GM19025 (cell line): ENCODE data around the gene DGCR8.
"Not testable (repeated sequence)": the region's sequence is repeated elsewhere in the genome, so short reads cannot be mapped to it uniquely, and the experiment has no call there.

Source experiments
- ATAC-seq: cut with Tn5 transposase; IDR thresholded peaks from one replicate; pipeline ENCODE4 v1.9.1; 2021; ENCODE audit warnings: mild to moderate bottlenecking, low read depth, moderate library complexity; ENCODE audit not compliant: unreplicated experiment

Gene DGCR8

DNA sequence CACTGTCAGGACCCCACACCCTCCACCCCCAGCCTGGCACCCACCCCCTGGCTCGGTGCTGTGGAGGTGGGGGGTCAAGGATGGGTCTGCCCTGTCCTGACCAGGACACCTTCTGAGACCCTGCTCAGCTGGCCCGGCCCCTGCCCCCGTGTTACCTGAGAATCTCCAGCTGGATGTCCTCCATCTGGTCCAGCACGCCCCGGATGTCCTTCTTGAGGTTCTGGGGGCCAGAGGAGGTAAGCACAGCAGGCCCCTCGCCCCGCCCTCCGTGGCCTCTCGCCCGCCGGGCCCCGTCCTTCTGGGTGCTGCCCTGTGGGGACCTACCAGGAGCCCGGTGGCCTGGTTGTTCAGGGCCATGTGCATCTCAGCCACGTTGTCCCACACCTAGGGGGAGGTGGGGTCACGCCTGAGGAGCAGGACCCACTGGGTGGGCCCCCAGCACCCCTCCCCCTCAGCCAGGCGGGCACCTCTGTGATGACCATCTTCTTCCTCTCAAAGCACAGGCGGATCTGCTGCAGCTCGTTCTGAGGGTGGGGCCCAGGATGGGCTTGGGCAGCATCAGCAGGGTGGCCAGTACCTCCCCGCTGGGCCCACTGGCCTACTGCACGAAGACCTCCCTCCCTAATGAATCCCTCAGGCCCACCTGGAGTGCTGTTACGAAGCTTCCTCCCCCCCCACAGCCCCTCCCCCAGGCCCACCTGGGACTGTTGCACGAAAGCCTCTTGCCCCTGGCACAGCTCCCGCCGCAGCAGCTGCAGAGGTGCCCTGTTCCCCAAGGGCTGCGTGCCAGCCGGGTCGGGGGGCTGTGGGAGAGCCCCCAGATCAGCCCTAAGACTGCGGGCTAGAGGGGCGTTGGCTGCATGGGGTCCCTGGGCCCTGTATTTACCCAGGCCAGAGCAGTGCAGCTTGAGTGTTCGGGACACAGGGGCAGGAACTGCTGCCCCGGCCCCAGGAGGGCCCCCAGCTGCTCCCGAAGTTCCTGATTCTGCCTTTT is 69.5 kb downstream of the DGCR8 start:
- ATAC-seq: no peak

DNA sequence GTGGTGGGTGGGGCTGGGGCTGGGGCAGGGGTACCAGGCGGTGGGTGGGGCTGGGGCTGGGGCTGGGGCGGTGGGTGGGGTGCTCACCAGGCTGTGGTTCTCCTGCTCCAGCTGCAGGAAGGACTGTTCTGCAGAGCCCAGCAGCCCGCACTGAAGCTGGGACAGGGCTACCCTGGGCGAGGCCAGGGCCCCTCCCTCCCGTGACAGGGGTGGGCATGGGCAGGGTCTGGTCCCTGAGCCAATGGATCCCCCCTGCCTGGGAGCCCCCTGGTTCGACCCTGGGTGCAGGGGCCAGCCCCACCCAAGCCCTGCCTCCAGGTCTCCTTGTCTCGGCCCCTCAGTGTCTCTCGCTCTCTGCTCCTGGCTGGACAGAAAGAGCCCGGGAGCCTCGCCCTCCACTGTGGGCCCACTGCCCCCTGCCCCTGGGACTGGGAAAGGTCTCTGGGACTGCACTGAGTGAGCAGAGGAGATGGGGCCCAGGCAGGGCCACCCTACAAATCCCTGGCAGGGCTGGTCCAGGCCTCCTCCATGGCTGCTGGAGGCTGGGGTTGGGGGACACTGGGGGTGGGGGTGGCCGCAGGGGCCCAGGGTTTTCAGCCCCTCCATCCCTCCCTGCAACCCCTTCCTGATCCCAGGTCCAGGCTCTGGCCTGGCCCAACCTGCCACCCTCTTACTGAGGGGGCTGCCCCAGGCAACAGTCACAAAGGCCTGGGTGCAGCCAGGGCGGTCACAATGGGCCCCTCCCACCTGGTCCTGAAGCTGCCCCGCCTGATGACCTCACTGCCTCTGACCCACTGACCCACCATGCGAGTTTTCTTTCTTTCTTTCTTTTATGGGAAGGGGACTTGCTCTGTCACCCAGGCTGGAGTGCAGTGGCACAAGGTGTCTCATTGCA is 70.6 kb downstream of the DGCR8 start, which contains the start of gene CCDC188:
CCDC188 (minus strand) TSS at position 675 of the 895 bp plus-strand sequence; CDS start at position 606, 69 bp downstream.
- no peak for ATAC-seq

DNA sequence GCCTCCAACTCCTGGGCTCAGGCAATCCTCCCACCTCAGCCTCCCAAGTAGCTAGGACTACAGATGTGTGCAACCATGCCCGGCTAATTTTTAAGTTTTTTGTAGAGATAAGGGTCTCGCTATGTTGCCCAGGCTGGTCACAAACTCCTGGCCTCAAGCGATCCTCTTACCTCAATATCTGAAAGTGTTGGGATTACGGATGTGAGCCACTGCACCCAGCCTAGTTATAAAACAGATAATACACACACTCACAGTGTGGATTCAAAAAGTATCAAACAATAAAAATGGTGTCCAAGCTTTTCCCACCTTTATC is 71.2 kb downstream of the DGCR8 start:
- no peak for ATAC-seq

DNA sequence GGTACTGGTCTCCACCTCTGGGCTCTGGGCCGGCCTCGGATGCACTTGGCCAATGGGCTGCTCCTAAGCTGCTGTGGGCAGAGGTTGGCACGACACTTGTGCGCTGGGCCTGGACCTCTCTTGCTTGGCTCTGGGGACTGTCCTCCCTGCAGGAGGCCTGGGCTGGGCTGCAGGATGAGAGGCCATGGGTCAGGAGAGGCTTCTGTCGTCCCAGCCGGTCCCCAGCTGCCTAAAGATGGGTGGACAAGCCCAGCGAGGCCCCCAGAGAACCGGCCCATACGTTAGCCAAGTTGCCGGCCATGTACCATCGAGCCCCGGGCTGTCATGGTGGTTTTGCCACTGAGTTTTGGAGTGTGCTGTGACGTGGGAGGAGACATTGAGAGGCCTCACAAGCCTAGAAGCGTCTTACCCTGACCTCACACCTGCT is 72.4 kb downstream of the DGCR8 start:
- no peak for ATAC-seq

DNA sequence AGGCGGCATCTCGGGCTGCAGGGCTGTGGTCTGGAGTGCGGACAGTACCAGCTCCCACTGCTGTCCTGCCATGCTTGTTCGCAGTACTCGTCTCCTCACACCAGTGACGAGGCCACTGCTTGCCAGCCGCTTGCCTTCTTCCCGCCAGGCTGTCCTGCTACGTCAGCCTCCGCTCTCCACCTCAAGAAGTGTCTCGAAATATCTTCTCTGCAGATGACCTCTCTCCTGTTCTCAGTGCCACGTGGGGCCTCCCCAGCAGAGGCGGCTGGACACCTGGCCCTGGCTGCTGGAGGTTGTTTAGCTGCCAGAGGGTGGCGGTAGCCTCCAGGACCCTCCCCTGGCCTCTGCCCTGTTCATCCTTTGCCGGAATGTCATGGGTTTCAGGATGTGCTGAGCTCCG is 73.9 kb downstream of the DGCR8 start:
- ATAC-seq: no peak

DNA sequence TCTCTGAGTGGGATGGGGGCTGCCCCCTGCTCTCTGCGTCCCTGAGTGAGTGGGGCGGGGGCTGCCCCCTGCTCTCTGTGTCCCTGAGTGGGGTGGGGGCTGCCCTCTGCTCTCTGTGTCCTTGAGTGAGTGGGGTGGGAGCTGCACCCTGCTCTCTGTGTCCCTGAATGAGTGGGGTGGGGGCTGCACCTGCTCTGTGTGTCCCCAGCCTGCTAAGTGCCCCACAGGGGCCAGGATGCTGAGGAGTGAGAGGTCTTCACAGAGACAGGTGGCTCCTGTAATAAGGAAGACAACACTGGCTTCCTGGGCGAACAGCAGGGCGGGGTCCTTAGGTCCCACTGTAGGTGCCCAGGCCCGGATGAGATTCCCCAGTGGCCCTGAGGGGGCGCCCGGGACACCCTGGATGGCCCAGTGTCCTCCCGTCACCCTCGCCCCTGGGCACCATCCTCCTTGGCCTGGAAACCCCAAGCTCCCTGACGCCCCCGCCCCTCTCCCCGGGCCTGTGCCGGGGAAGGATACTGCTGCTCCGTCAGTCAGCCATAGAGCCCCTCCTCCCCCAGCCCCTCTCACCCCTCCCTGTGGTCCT is 74.7 kb downstream of the DGCR8 start:
- ATAC-seq: no peak

DNA sequence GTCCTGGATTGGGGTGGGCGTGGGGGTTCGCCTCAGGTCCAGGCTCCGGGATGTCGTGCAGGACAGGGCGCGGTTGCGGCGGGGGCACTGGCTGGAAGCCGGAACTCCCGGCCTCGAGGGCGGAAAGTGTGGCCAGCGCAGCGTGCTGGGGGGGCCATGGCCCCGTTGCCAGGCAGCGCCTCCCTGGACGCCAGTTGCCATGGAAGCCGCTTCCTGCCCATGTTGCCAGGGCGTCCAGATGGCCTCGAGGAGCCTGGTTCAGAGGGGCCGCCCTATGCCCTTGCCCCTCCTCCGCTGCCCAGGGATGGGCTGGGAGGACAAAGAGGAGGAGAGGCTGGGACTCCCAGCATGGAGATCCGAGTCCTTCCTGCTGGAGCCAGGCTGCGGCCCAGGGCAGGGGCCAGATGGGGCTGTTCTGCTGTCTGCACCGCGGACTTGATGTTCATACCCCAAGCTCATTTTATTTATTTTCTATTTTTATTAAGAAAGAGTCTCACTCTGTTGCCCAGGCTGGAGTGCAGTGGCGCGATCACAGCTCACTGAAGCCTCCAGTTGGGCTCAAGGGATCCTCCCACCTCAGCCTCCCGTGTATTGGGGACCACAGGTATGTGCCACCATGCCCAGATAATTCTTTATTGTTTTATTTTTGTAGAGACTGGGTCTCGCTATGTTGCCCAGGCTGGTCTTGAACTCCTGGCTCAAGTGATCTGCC is 75.4 kb downstream of the DGCR8 start:
- ATAC-seq: no peak

DNA sequence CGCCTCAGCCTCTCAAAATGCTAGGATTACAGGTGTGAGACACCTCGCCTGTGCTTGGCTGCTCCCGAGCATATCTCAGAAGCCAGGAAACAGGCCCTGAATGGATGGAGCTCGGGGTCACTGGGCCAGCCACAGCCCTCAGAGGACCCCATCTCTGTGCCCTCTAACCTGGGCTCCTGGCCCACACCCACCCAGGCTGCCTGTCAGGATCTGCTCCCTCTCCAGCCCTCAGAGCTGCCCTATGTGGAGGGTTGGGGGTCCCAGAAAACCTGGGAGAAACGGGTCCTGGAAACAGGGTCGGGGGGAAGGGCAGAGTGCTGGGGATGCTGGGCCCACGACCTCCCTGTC is 76.0 kb downstream of the DGCR8 start:
- no peak for ATAC-seq

DNA sequence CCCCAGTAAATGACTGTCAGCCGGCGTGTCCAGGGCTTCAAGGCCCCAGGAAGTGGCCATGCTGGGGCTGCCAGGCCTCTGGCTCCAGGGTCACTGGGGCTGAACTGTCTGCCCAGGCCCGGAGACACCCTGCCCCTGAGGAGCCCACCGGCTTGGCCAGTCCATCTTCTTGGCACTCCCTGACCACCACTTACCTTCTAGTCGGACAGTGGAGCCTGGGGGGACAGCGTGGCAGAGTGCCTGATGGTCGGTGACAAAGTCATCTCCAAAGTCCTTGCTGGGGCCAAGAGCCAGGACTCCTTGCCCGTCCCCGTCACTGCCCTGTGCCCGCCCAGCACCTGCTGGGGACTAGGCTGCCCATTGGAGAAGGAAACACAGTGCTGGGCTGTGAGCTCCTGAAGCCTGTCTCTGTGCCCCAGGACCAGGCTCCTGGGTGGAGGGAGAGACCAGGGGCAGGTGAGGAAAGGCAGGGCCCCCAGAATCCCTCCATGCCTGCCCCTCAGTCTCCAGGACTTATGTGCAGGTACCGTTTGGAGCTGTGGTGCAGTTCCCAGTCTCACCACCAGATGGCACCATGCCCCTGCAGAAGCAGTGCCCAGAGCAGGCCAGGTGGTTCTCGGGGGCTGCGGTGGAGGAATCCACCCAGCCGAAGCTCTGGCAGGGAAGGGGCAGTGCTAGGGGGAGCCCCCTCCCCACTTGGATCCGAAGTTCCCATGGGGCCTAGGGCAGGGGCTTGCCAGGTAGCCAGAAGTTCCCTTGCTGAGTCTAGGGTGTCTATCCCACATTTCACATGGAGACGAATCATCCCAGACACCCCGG is 76.8 kb downstream of the DGCR8 start:
- ATAC-seq: no peak

DNA sequence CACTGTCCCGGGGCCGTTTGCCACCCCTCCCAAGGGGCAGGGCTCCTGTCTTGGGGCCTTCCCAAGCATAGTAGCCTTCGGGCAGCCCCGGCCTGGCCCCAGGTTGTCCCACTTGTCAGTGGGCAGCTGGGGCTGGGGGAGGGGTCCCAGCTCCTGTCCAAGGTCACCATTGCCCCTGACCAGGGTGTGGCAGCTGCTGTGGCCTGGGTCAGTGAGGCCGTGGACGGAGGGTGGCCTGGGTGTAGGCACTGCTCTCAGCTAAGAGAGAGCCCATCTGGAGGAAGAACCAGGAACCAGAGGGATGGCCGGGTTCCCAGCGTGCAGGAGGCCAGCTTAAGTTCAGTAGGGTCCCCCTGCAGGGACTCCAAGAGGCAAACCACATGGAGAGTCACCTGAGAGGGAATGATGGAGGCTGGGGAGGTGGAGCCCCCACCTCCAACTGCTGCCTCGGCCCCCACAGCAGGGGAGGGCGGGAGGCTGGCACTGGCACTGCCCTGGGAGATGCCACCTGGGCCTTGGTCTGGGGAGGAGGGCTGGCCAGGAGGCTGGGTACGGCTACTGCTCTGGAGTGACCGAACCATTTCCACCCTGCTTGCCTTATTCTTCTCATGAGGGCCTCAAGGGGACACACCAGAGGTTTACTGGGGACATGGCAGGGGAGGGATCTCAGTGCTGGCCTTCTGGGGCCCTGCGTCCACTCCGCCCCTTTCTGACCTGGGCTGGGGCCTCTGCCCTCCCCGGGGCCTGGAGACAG is 77.6 kb downstream of the DGCR8 start:
- no peak for ATAC-seq

DNA sequence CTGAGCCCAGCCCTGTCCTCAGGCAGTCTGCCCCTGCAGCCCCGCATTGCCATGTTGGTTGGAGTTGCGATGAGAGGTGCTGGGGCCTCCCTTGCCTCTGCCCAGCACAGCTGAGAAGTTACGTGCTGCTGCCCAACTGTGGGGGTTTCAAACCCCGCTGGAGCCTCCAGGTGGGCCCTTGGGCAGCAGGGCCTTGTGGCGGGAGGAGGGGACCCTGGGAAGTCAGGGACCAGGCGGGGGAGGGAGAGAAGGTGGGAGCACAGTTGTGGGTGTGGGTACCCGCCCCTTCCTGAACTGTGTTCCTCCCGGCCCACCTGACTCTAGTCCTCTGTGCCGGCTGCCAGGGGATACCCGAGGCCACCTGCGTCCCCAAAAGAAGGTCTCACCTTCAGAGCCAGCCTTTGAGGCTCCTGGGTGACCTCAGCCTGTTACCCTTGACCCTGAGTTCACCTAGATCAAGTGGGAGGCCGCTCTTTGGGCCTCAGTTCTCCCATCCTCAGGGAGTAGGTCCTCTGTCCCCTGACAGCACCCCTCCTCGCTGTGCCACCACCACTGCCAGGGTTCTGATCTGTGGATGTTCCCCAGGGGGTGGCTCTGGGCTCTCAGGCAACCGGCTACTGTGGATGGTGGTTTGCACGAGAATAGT is 78.5 kb downstream of the DGCR8 start:
- ATAC-seq: no peak

DNA sequence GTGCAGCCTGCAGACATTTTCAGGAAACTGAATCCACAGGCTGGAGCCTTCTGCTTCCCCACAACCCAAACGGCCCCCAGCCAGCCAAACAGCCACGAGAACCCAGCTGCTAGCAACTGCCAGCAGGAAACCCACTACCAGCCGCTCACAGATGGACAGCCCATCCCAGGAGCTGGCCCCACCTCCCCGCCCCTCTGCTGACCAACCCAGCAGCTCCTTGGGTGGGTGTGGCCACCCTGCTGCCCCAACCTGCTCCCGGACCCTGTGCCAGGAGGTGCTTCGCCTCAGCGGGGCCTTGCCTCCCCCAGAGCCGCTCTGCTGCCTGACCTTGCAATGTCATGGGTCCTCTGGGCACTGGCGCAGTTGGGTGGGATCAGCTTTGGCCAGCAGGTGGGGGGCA is 79.0 kb downstream of the DGCR8 start:
- no peak for ATAC-seq

DNA sequence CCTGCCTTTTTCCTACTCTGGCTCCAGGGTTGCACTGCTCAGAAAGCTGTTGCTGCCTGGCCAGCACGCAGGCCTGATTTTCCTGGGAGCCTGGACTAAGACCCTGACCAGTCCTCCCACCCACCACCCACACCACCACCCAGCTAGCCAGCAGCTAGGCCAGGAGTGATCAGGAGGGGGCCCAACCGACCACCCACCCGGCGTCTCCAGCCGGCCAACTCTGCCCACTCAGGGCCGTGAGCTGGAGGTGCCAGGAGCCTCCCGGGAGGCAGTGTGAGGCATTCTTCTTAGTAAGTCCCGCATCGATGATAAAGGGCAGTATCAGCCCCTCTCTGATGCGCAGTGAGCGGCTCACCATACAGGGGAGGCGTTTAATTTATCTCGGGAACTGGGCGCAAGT is 79.5 kb downstream of the DGCR8 start:
- not testable (repeated sequence) for ATAC-seq

DNA sequence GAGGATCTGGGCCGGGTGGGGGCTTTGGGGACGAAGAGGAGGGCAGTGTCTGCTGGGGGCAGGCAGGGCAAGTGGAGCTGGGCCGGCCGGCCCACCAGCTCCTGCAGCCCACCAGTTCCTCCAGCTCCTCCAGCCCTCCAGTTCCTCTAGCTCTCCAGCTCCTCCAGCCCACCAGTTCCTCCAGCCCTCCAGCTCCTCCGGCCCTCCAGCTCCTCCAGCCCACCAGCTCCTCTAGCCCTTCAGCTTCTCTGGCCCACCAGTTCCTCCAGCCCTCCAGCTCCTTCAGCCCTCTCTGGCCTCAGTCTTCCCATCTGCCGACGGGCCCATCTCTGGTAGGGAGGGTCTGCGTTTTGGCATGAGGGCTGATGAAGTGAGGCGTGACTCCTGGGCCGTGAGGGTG is 80.0 kb downstream of the DGCR8 start:
- no peak for ATAC-seq
